Natural killer cell (primary cell): ENCODE data around the gene PREX1. TPM values are rescaled to one million over a fixed set of nuclear protein-coding genes. Genes with fewer than 3 reads are reported as not detected.
A peak's percentile ranks its signal among the peaks of the same experiment; 100 is the strongest.

Experiments used
- ATAC-seq, 3 donors: fragments of 150-1000 bp in 2 of 3; fragments of 200-7000 bp in 1 of 3; cut with Tn5 transposase; 1 replicate in 1 of 3; 2 replicates in 2 of 3; pipeline ENCODE4 v1.10.0; 2021; ENCODE audit warnings: mild to moderate bottlenecking in 2 of 3, moderate library complexity in 2 of 3
- DNase-seq, 2 donors: peaks; one replicate each; pipeline versions ENCODE4 v3.0.0 to v3.0.0-alpha.2; 2013 to 2021; ENCODE audit warnings: mixed read lengths in 1 of 2
- H3K27ac ChIP-seq: one replicate; pipeline ENCODE4 v1.5.1; 2013; ENCODE audit warnings: mild to moderate bottlenecking, low read length
- H3K27me3 ChIP-seq: one replicate; pipeline ENCODE4 v1.6.1; 2013; ENCODE audit warnings: low read length; ENCODE audit not compliant: control insufficient read depth, insufficient read depth
- H3K36me3 ChIP-seq: one replicate; pipeline ENCODE4 v1.6.1; 2013; ENCODE audit warnings: low read length; ENCODE audit not compliant: control insufficient read depth, insufficient read depth
- H3K4me1 ChIP-seq: one replicate; pipeline ENCODE4 v1.6.1; 2013; ENCODE audit warnings: low read length; ENCODE audit not compliant: control insufficient read depth, insufficient read depth
- H3K4me3 ChIP-seq: one replicate; pipeline ENCODE4 v1.5.1; 2013; ENCODE audit warnings: low read length
- H3K9me3 ChIP-seq: one replicate; pipeline ENCODE4 v1.6.1; 2013; ENCODE audit warnings: low read length; ENCODE audit not compliant: control insufficient read depth, insufficient read depth
- H3K27ac Mint-ChIP-seq, 2 donors: one replicate each; pipeline ENCODE4 v1.8.0; 2022; ENCODE audit warnings: mild to moderate bottlenecking in 2 of 2, mixed read lengths in 2 of 2, moderate library complexity in 1 of 2
- H3K27me3 Mint-ChIP-seq, 2 donors: one replicate each; pipeline ENCODE4 v1.8.0; 2022; ENCODE audit warnings: low read depth in 2 of 2, mixed read lengths in 2 of 2
- H3K36me3 Mint-ChIP-seq: one replicate; pipeline ENCODE4 v1.8.0; 2022; ENCODE audit warnings: mixed read lengths
- H3K4me1 Mint-ChIP-seq, 2 donors: one replicate each; pipeline ENCODE4 v1.8.0; 2022; ENCODE audit warnings: mixed read lengths in 2 of 2
- H3K4me3 Mint-ChIP-seq: one replicate; pipeline ENCODE4 v1.8.0; 2022; ENCODE audit warnings: mild to moderate bottlenecking, moderate library complexity, mixed read lengths
- H3K9me3 Mint-ChIP-seq, 2 donors: one replicate each; pipeline ENCODE4 v1.8.0; 2022; ENCODE audit warnings: mixed read lengths in 2 of 2
- CTCF ChIP-seq: fragments of 200-600 bp; IDR thresholded peaks from one replicate; pipeline ENCODE4 v1.8.0; 2022; ENCODE audit warnings: antibody characterized with exemption
- WGBS: methylation state at CpG from one replicate; pipeline ENCODE4 v1.1.7; 2013; ENCODE audit warnings: missing lambda C conversion rate; ENCODE audit not compliant: insufficient coverage; 5-methylcytosine and 5-hydroxymethylcytosine counted together
- intact Hi-C: fragments of 100-400 bp; cut with micrococcal nuclease; formaldehyde crosslinking; loops from one replicate; pipeline ENCODE4 v1.14.2; 2022
- total RNA-seq, 4 donors: library from RNA; stranded (reverse); fragments of 120-200 nt in 1 of 4; gene quantifications; one replicate each; pipeline versions ENCODE4 v1.2.3 to v1.2.4, GENCODE V29; 2013 to 2022

Gene PREX1
- total RNA-seq, 3 donors from 2014 or later (not counting 1 experiment from before 2014, with no cell fraction given) = 382 to 392 (median 389) TPM

- no peak overlapping the region for H3K4me3 Mint-ChIP-seq
- H3K27me3 Mint-ChIP-seq = no peaks in the 10 kb centered on the region
- Histone ChIP-seq H3K4me3 (no peak overlapping the region), H3K27ac (no peak overlapping the region), H3K36me3 (peaks cover 64% of the 10 kb centered on the region), H3K4me1 (peaks cover 5% of the 10 kb centered on the region), H3K9me3 (no peaks in the 10 kb centered on the region), H3K27me3 (no peaks in the 10 kb centered on the region)
- intact Hi-C loops = no loop called here
- no peaks in the 10 kb centered on the region for H3K9me3 Mint-ChIP-seq
- H3K27ac Mint-ChIP-seq = peak overlapping the region; percentile 31 to 66
- peaks cover 35 to 47% of the 10 kb centered on the region in 2 donors for H3K4me1 Mint-ChIP-seq
- ATAC-seq (no peak), DNase-seq (no peak)
- 100% methylated on average over 6 of the region's 8 CpGs for WGBS
- H3K36me3 Mint-ChIP-seq = peaks cover 3% of the 10 kb centered on the region
- TF ChIP-seq CTCF = no peak
Observed at GRCh38 chr20:48665785-48666184, 162.0 kb downstream of the PREX1 start.

GRCh38 chr20:48662711-48663110 lies 165.1 kb downstream of the PREX1 start:
- Histone ChIP-seq H3K9me3 (no peaks in the 10 kb centered on the region), H3K4me3 (no peak overlapping the region), H3K27ac (no peak overlapping the region), H3K4me1 (peaks cover 22% of the 10 kb centered on the region), H3K27me3 (no peaks in the 10 kb centered on the region), H3K36me3 (peaks cover 72% of the 10 kb centered on the region)
- 100% methylated on average over 6 of the region's 6 CpGs for WGBS
- DNase-seq = no peak
- Mint-ChIP-seq H3K27ac (peak overlapping the region; percentile 64 to 75), H3K4me3 (peak overlapping the region; percentile 2), H3K36me3 (peaks cover 10% of the 10 kb centered on the region), H3K4me1 (peaks cover 57 to 62% of the 10 kb centered on the region in 2 donors), H3K9me3 (no peaks in the 10 kb centered on the region), H3K27me3 (no peaks in the 10 kb centered on the region)
- ATAC-seq = no peak
- TF ChIP-seq CTCF = no peak
- intact Hi-C loops = no loop called here

GRCh38 chr20:48661575-48662455 lies 166.0 kb downstream of the PREX1 start:
- Mint-ChIP-seq H3K9me3 (no peaks in the 10 kb centered on the region), H3K27ac (peak overlapping the region; percentile 64 to 75), H3K4me1 (peaks cover 57 to 63% of the 10 kb centered on the region in 2 donors), H3K4me3 (no peak overlapping the region), H3K36me3 (peaks cover 10% of the 10 kb centered on the region), H3K27me3 (no peaks in the 10 kb centered on the region)
- TF ChIP-seq CTCF = no peak
- no peaks in the 10 kb centered on the region for H3K27me3 ChIP-seq
- H3K36me3 ChIP-seq = peaks cover 74% of the 10 kb centered on the region
- no peak for ATAC-seq
- intact Hi-C loops = no loop called here
- no peak overlapping the region for H3K27ac ChIP-seq
- DNase-seq = no peak
- no peak overlapping the region for H3K4me3 ChIP-seq
- 94% methylated on average over 13 of the region's 14 CpGs for WGBS
- no peaks in the 10 kb centered on the region for H3K9me3 ChIP-seq
- H3K4me1 ChIP-seq = peaks cover 22% of the 10 kb centered on the region
